Activated CD8-positive, alpha-beta memory T cell treated with anti-CD3 and anti-CD28 coated beads for 4 hours (primary cell): ENCODE measurements around the gene PRRT3.
"Not testable (repeated sequence)": the region's sequence is repeated elsewhere in the genome, so short reads cannot be mapped to it uniquely, and the experiment has no call there.

Experiments used
- DNase-seq, 2 donors: peaks; one replicate each; pipeline ENCODE4 v3.0.0-alpha.2; 2020; ENCODE audit warnings: low read depth in 2 of 2

The PRRT3 gene

DNA sequence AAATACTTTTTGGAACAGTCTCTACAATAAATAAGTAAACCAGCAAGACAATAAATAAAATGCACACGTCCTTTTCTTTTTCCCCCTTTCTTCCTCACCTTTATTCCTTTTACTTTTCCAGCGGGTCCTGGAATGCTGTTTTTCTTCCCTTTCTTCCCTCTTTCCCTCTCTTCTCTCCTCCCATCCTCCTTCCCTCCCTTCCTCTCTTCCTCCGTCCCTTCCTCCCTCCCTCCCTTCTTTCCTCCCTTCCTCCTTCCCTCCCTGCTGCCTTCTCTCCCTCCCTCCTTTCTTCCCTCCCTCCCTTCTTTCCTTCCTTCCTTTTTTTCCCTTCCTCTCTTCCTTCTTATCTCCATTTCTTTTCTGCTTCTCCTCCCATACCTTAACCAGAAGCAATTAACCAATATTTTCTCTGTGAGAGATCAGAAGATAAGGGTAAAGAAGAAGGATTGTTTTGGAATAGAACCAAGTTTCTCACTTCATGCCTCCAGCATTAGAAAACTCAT is 52.9 kb downstream of the PRRT3 start:
- DNase-seq = no peak

DNA sequence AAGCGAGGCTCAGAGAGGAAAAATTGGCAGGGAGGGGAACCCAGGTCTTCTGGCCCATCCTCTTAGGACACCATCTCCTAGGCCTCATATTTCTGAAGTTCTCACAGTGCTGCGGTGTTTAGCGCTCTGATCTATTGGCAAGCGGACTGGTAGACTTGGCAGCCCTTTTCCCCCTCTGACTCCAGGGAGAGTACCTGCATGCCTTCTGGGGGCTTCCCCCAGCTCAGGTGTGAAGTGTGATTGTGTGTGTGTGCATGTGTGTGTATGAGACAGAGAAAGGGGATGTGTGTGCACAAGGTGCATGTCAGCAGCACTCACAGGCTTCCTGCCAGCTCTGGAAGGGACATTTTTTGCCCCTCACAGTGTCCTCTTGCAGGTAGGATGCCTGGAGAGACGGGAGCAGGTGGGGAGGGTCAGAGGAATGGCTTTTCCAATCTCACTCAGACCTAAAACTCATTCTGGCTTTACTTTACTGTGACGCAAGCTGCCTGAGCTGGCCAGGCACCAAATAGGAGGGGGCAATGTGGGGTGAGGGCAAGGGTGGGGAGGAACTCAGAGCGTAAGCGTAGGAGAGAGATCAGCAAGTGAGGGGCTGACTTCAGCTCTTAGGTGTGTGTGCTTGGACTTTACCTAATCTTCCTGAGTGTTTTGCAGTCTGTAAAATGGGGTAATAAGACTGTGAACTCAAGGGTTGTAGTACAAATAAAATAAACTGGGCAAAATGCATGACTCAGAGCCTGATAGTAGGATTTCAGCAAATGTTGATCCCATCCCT is 53.6 kb downstream of the PRRT3 start:
- DNase-seq = no peak

DNA sequence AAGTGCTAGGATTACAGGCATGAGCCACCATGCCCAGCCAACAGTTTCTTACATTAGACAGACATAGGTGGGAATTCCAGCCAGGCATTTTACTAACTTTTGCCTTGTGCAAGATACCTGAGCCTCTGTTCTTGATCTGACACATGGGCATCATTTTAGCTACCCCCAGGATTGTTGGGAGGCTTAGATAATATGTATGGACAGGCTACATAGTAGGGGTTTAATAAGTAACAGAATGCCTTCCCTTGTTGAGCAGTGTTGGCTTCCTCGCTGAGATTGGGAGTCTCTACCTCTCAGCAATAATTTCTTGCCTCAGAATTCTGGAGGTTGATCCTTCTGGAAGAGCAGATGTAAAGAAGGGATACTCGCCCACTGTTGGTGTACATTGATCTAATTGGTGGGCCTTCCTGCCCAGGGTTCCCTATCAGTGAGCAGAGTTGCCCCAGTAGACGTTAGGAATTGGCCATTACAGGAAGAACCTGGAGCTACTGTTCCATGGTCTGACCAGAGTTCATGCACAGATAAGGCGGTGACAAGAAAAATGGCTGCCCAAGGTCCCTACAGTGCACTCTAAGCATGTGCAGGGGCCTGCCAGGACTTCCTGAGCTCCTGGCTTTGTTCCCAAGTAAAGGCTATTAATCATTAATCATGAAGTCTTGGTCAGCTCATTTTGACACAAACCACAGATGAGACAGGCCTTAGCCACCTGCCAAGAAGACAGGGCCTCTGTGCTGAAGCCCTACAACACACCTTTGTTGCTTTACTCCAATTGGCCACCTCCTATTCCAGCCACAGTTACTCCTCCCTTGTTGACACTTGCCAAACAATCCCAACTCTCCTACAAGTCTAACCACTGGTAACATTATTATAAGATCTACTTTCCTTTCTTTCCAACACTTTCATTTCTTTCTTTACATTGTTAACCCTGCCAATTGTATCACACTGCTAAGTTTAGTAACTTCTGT is 54.5 kb downstream of the PRRT3 start:
- no peak for DNase-seq

DNA sequence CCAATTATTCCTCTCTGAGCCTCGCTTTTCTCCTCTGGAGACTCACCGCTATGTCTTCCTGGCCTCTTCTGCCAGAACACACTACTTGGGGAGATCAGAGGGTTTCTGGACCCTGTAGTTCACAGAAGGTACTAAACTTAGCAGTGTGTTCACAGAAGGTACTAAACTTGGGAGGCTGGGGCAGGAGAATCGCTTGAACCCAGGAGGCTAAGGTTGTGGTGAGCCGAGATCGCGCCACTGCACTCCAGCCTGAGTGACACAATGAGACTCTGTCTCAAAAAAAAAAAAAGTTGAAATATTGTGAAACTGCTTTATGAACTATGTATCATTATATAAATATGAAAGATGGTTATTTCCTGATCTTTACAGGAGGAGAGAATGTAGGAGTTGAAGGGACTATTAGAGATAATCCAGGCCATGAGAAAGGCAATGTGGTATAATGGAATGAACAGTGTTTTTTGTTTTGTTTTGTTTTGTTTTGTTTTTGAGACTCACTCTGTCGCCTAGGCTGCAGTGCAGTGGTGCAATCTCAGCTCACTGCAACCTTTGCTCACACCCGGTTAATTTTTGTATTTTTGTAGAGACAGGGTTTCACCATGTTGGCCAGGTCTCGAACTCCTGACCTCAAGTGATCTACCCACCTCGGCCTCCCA is 55.3 kb downstream of the PRRT3 start:
- DNase-seq = not testable (repeated sequence)

DNA sequence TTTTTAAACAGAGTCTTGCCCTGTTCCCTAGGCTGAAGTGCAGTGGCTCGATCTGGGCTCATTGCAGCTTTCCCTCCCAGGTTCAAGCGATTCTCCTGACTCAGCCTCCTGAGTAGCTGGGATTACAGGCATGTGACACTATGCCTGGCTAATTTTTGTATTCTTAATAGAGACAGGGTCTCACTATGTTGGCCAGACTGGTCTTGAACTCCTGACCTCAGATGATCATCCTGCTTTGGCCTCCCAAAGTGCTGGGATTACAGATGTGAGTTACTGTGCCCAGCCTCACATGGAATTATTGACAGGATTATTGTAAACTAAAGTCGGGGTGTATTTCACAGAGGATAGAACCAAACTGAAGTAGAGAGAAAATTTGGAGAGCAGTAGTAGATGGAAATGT is 56.5 kb downstream of the PRRT3 start:
- DNase-seq = not testable (repeated sequence)
